Choroid plexus epithelial cell (primary cell): Measurements from ENCODE around the gene ZNF462.

ENCODE experiments used
- DNase-seq: peaks from one replicate; pipeline ENCODE4 v3.0.0-alpha.2; 2010; ENCODE audit warnings: low read depth
- H3K4me3 ChIP-seq: 2 replicates; pipeline ENCODE4 v1.5.1; 2011; ENCODE audit warnings: low read depth, mild to moderate bottlenecking, control low read depth, low read length, moderate library complexity
- TF ChIP-seq, protein P1 (sequence below): conservative IDR thresholded peaks from 2 replicates; pipeline ENCODE4 v1.5.1; 2011; ENCODE audit warnings: low read depth, mild to moderate bottlenecking, control low read depth, inconsistent platforms, low read length, moderate library complexity

Gene ZNF462

GRCh38 chr9:106857811-106858470 lies 5.0 kb upstream of the ZNF462 start:
- TF ChIP-seq, protein P1, sequence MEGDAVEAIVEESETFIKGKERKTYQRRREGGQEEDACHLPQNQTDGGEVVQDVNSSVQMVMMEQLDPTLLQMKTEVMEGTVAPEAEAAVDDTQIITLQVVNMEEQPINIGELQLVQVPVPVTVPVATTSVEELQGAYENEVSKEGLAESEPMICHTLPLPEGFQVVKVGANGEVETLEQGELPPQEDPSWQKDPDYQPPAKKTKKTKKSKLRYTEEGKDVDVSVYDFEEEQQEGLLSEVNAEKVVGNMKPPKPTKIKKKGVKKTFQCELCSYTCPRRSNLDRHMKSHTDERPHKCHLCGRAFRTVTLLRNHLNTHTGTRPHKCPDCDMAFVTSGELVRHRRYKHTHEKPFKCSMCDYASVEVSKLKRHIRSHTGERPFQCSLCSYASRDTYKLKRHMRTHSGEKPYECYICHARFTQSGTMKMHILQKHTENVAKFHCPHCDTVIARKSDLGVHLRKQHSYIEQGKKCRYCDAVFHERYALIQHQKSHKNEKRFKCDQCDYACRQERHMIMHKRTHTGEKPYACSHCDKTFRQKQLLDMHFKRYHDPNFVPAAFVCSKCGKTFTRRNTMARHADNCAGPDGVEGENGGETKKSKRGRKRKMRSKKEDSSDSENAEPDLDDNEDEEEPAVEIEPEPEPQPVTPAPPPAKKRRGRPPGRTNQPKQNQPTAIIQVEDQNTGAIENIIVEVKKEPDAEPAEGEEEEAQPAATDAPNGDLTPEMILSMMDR = no peak
- no peak for DNase-seq
- no peak overlapping the region for H3K4me3 ChIP-seq

DNA sequence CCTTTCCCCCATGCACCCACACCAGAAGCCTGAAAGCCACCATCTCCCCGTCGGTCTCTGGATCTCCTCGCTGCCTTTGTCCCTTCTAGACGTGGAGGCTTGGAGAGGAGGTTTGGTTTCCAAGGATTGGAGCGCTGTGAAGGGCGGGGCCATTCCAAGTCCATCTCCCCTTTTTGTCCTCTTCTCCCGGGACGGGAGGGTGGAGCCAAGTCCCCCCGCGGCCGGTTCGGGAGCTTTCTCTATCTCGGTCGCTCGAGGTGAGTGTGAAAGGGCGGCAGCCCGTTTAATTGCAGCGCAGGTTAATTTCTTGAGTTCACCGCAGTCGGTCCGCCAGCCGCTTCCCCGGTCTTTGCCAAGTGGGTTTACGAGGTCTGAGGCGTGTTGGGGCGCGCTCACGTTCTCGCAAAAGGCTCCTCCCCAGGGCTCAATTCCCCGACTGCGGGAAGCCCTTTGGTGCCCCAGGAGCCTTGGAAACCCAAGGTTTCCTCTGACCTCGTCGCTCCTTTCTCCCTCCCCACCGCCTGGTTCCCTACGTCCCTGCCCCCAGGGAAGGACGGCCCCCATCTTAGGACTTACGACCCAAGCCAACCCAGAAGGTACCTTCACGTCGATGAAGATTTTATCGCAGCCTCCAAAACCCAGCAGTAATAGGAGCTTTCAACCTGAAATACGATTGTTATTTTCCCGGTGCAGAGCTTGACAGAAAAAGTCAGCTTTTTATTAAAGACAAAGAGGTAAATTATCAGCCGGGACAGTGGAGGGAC lies 2.8 kb upstream of the ZNF462 start:
- peak overlapping the region; percentile 74 for H3K4me3 ChIP-seq
- TF ChIP-seq, protein P1 = no peak
- DNase-seq = no peak

DNA sequence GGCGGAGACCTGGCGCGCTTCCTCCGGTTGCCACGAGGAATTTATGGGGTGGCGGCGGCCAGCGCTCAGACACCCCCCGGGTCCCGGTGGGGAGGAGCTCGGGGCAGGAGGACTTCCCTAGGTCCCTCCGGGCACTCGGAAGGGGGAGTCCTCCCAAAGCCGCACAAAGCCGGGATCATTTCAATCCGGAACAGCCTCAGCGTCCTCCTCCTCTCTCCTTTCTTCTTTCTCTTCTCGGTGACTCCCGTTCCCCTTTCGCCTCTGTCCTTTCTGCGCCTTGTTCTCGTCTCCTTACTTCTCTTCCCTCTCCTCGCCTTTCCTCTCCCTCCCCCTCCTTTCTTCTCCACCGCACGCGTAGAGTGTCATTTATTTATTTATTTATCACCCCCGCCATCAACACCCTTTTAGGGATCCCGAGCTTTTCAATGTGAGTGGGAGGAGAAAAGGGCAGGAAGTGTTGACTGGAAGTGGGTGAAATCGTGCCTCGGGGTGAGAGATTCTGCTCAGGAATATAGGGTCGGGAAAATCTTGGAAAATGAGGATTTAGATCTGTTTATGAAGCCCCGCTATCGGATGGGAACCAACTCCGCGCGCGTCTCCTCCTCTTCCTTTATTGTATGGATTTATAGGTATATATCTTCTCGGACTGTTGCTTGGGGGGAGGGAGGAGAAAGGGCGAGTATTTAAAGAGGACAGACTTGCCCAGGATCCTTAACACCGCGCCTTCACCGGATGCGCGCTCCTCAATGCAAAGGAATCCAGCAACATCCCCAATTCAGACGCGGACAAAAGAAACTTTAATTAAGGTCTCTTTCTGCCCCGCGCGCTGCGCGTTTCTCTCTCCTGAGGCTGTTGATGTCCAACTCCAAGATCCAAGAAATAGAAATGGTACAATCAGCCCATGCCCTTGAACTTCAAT lies 2.0 kb upstream of the ZNF462 start:
- peak overlapping the region; percentile 74 for H3K4me3 ChIP-seq
- TF ChIP-seq, protein P1 = no peak
- peak; percentile 46 for DNase-seq

- no peak for DNase-seq
- peak overlapping the region; percentile 74 for H3K4me3 ChIP-seq
- TF ChIP-seq, protein P1 = peak; percentile 10
Observed at GRCh38 chr9:106861640-106862109, 1.3 kb upstream of the ZNF462 start.

GRCh38 chr9:106862110-106862820 lies 701 bp upstream of the ZNF462 start:
- TF ChIP-seq, protein P1 = no peak
- peak; percentile 62 for DNase-seq
- peak overlapping the region; percentile 74 for H3K4me3 ChIP-seq
